Measurements from ENCODE around the gene MAPK12.

The MAPK12 gene

GRCh38 chr22:50268655-50269113, 7.2 kb upstream of the MAPK12 start:
- DNase-seq (ENCODE audit: low read depth in 2 of 2): no peak

DNA sequence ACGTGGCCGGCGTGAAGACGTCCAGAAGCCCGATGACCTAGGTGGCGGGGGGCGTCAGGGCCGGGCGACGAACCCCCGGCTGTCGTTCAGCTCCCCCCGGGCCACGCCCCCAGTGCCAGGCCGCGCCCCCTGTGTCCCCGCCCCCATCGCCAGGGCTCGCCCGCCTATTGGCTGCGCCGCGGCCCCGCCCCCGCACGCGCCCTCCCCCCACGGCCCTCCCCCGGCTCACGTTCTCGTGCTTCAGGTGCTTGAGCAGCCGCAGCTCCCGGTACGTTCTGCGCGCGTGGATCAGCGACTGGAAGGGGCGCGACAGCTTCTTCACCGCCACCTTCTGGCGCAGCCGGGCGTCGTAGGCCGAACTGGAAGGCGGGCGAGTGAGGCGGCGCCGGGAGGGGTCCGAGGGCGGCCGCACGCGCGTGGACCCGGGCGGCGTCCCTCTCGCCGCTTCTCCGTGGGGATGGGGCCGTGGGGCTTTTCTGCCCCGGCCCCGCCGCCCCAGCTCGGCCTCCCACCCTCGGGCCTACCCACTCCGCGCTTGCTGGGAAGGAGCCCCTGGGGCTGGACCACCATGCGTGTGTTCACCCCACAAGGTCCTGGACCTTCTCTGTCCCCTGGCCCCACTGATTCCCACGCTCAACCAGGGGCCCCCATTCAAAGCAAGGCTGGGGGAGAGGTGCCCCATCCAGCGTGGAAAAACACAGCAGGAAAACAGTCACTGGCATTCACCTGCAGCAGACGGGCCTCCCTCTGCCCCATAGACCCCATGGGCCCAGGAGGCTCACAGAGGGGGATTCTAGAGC, 6.3 kb upstream of the MAPK12 start:
- DNase-seq (ENCODE audit: low read depth in 2 of 2): no peak

GRCh38 chr22:50266994-50267393, 5.5 kb upstream of the MAPK12 start:
- DNase-seq (ENCODE audit: low read depth in 2 of 2): no peak

DNA sequence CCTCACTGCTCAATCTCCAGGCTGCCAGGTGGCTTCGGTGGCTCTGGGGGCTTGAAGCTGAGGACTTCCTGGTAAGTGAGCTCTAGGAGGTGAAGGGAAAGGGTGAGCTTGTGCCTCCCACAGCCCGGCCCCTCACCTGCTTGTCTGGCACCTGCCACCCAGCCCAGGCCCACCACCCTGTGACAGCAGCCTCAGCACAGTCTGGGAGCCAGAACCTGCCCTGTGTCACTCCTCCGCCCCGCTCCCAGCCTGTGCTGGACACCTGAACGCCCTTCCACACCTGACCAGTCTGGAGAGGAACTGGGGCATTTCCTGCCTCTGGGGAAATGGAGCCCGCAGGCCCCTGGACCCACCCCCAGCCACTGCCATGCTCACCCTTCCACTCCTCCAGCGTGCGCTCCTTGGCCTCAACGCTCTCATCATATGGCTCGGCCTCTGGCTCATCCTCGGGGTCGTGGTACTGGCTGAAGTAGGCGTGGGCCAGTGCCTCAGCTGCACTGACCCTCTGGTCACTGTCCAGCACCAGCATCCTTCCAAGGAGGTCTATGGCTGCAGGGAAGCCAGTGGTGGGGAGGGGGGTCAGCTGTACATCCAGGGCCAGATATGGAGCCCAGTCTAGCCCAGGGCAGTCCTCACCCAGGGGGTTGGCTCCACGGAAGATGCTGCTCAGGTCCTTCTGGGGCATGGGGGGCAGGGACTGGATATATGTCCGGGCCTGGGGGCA, 3.6 kb upstream of the MAPK12 start:
- DNase-seq (ENCODE audit: low read depth in 2 of 2): no peak

DNA sequence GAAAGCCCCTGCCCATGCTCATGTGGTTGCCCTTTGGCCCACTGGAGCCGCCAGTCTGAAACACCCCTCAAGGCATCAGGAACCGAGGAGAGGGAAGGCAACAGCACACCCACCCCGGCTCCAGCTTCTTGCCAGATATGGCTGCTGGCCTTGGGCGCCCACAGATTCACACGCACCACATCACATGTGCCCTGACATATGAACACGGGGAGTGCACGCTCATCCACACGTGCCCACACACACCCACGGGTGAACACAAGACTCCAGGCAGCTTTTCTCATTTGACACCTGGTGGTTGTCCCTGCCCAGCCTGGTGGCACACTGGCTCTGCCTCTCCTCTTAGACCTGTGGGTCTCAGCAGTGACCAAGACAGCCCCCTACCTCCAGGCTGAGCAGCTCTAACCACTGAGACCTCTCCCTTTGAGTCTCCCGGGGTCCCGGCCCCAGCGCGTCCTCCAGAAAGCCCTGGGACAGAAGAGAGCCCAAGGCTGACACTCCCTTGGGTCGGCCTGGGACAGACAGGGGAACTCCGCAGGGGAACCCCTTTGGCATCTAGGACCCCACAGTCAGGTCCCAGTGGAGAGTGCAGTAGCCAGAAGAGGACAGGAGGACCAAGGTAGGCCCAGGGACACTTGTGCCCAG, 2.7 kb upstream of the MAPK12 start:
- no peak for DNase-seq (ENCODE audit: low read depth in 2 of 2)

- no peak for DNase-seq (ENCODE audit: low read depth in 2 of 2)
Measured at GRCh38 chr22:50262973-50263617, 1.6 kb upstream of the MAPK12 start.

DNA sequence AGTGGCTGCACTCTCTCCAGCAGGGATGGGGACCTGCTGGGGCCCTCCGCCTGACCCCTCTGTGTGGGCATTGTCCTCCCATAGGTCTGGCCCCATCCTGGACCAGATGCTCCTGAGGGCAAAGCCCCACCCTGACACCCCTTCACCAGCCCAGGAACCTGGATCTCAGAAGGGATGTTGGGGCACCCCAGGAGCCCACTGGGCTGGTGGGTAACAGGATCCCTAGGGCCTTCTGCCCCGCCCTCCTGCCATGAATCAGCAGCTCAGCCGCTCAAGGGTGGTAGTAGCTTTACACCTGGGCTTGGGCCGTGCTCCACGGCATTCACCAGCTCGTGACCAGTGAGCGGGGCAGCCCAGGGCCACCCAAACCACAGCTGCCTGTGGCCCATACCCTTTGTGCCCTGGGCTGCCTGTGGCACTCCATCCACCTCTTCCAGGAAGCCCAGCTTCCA, 1.0 kb upstream of the MAPK12 start:
- no peak for DNase-seq (ENCODE audit: low read depth in 2 of 2)

GRCh38 chr22:50260801-50261614, 475 bp downstream of the MAPK12 start:
- no peak for DNase-seq (ENCODE audit: low read depth in 2 of 2)

- no peak for DNase-seq (ENCODE audit: low read depth in 2 of 2)
Measured at GRCh38 chr22:50260434-50260800, 1.1 kb downstream of the MAPK12 start.

DNA sequence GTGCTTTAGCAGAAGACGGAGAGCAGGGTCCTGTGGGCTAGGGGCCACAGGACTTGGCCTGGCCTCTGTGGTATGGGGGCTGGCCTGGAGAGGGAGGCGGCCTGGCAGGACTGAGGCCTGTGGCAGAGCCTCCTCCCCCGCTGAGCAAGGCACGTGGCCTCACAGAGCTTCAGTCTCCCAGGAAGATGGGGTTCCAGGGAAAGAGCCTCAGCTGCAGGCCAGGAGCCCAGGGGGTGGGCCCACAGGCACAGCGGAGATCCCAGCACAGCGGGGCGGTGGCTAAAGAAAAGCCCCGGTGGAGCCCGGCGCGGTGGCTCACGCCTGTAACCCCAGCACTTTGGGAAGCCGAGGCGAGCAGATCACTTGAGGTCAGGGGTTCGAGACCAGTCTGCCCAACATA, 2.2 kb downstream of the MAPK12 start:
- no peak for DNase-seq (ENCODE audit: low read depth in 2 of 2)

- DNase-seq (ENCODE audit: low read depth in 2 of 2): no peak
Measured at GRCh38 chr22:50258361-50259292, 2.9 kb downstream of the MAPK12 start.

DNA sequence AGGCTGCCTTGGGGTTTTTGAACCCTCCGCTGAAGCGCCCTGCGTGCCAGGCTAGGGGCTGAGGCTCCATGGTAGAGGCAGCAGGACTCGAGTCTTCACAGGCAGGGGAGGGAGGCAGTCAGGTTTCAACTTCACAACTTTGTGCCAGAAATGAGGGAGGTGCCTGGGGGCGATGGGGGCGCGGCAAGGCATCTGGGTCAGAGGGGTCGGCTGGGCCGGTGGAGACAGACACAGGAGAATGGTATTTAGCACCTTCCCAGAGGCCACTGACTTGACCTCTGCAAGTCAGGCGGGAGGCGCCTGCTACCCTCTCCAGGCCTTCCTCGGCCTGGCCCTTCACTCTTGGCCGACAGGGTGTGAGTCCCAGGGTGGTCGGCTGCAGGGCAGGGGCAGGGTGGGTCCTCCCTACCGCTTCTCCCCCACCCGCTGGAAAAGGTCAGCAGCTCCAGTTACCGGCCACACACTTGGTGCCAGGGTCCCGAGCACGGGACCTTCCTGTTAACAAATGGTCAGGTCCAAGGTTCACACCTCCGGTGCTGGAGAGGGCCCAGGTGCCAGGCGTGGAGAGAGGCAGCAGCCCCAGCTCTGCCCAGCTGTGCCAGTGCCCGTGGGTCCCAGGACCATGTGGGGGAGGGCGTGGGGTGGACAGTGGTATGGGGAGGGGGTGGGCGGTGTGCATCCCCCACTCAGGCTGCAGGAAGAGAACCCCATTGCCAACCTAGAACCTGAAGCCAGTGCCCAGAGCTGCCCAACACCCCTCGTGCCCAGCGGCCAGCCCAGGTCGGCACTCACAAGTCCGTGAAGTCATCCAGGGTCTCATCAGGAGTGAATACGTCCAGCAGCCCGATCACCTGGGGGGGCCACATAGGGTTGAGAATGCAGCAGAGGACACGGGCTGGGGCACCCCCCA, 3.8 kb downstream of the MAPK12 start:
- DNase-seq (ENCODE audit: low read depth in 2 of 2): no peak

- DNase-seq (ENCODE audit: low read depth in 2 of 2): no peak
Measured at GRCh38 chr22:50257041-50257440, 4.4 kb downstream of the MAPK12 start.

DNA sequence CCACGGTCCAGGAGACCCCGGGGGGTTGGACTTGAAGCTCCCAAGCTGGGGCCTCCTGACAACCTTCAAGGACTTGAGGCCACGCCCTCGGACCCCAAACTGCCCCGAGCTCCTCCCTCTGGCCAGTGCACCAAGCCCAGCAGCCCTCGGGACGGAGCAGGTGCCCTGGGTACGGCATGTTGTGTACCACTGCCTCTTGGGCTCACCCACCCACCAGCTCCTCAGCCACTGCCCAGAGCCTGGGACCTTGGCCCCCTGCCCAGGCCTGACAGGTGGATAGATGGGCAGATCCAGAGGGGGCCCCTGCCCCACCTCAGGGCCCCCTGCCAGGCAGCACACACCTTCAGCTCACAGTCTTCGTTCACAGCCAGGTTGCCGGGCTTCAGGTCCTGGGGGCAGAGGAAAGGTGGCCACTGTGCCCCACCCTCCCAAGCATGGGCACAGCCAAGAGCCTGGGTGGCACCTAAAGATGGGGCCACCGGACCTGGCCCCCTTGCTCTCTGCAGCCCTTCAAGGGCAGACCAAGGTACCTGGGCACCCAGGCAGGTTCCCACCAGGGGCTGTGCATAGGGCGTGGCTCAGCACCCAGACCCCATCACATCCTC, 5.1 kb downstream of the MAPK12 start:
- DNase-seq (ENCODE audit: low read depth in 2 of 2): no peak

GRCh38 chr22:50255607-50256006, 5.9 kb downstream of the MAPK12 start:
- no peak for DNase-seq (ENCODE audit: low read depth in 2 of 2)

GRCh38 chr22:50255099-50255498, 6.4 kb downstream of the MAPK12 start:
- no peak for DNase-seq (ENCODE audit: low read depth in 2 of 2)

GRCh38 chr22:50253941-50254340, 7.5 kb downstream of the MAPK12 start:
- no peak for DNase-seq (ENCODE audit: low read depth in 2 of 2)

- DNase-seq (ENCODE audit: low read depth in 2 of 2): no peak
Measured at GRCh38 chr22:50253046-50253915, 8.2 kb downstream of the MAPK12 start.
